GM19395 (cell line): ENCODE results near the gene SF3A2.

Experiments used
- ATAC-seq: cut with Tn5 transposase; IDR thresholded peaks from one replicate; pipeline ENCODE4 v1.9.1; 2021; ENCODE audit warnings: mild to moderate bottlenecking, moderate library complexity; ENCODE audit not compliant: unreplicated experiment

Gene SF3A2

GRCh38 chr19:2226051-2226839 is 10.4 kb upstream of the SF3A2 start:
- ATAC-seq = no peak

- ATAC-seq = no peak
These were observed 9.7 kb upstream of the SF3A2 start for GRCh38 chr19:2226840-2227360.

DNA sequence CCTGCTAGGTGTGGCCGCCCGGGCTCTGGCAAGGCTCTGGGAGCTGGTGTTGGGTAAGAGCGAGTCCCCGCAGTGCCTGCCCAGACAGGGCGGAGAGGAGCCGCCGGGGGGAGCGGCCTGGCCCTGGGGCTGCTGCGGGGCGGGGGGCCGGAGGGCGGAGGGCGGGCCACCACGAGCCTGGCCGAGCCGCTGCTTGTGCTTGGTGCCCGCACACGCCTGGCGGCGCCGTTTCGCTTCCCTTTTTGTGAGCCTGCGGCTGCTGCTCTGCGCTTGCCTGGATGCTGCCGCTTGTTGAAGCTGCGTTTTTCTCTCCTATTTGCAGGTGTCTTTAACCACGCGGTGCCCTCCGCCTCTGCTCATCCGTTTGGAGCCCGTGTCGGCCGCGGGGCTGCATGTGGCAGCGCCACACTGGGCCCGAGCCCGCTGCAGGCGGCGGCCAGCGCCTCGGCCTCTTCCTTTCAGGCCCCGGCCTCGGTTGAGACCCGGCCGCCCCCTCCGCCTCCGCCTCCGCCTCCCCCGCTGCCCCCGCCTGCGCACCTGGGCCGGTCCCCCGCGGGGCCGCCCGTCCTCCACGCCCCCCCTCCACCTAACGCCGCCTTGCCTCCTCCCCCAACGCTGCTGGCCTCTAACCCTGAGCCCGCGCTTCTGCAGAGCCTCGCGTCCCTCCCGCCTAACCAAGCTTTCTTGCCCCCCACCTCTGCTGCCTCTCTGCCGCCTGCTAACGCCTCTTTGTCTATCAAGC is 9.0 kb upstream of the SF3A2 start:
- no peak for ATAC-seq

- no peak for ATAC-seq
These were observed 8.2 kb upstream of the SF3A2 start for GRCh38 chr19:2228157-2229030.

- ATAC-seq = no peak
These were observed 7.3 kb upstream of the SF3A2 start for GRCh38 chr19:2229103-2230032.

GRCh38 chr19:2230033-2230531 is 6.5 kb upstream of the SF3A2 start:
- ATAC-seq = no peak

DNA sequence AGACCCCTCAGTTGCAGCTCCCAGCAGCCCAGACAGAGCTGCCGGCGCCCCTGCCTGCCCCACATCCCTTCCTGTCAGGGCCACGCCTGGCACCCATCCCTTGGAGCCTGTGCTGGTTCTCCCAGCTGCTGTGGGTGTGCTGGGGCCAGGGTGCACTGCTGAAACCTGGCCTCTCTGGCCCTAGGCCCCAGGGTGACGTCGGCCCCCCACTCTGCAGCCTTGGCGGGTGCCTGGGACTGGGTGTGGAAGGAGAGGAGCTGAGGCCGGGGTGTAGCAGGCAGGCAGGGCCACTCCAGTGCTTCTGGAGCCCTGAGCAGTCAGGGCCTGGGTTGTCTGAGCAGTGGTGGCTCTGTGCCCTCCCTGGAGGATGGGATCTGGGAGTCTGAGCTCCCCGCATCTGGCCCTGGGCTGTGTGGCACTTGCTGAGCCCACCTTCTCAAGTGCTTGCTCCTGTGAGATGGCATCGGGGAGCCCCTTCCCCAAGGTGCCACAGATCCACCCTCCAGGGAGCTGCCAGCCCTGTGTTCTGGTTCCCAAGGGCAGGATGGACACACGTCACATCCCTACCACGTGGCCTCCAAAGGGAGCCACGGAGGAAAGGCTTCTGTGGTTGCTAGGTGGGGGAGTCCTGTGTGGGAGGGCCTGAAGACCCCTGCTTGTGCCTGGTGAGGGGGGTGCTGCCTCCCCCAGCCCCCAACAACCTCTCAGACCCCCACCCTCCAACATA is 5.7 kb upstream of the SF3A2 start:
- no peak for ATAC-seq

DNA sequence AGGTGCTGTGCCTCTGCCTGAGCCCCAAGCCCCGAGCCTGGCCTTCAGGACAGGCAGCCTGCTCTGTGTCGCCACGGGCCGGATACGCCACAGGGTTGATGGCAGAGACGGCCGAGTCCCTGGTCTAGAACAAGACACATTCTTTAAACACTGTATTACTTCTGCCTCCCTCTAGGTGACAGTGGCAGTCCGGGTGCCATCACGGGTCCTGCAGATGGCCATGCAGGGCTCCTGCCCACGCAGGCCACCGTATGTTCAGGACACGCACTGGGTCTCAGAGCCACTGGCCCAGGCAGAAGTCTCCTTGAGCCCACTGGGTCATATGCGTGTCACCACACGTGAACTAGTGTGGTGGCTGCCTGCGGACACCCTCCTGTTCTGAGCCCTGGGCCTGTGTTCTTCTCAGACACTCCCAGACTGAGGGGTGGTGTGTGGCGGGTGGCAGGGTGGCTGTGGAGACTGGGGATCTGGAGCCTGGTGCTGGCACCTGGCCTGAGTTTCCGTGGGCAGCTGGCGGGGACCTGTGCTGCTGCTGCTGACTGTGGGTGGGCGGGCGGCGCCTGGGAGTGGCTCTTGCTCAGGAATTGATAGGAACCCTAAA is 4.9 kb upstream of the SF3A2 start:
- no peak for ATAC-seq

- no peak for ATAC-seq
These were observed 4.1 kb upstream of the SF3A2 start for GRCh38 chr19:2232286-2233151.

- no peak for ATAC-seq
These were observed 2.9 kb upstream of the SF3A2 start for GRCh38 chr19:2233601-2234280.

- ATAC-seq = no peak
These were observed 1.6 kb upstream of the SF3A2 start for GRCh38 chr19:2234996-2235380.

GRCh38 chr19:2235381-2236063 is 1.1 kb upstream of the SF3A2 start:
- ATAC-seq = peak; percentile 34

GRCh38 chr19:2236064-2236313 is 635 bp upstream of the SF3A2 start:
- no peak for ATAC-seq

GRCh38 chr19:2237051-2237868 is 636 bp downstream of the SF3A2 start:
- peak; percentile 3 for ATAC-seq

GRCh38 chr19:2237869-2238153 is 1.2 kb downstream of the SF3A2 start:
- ATAC-seq = no peak

DNA sequence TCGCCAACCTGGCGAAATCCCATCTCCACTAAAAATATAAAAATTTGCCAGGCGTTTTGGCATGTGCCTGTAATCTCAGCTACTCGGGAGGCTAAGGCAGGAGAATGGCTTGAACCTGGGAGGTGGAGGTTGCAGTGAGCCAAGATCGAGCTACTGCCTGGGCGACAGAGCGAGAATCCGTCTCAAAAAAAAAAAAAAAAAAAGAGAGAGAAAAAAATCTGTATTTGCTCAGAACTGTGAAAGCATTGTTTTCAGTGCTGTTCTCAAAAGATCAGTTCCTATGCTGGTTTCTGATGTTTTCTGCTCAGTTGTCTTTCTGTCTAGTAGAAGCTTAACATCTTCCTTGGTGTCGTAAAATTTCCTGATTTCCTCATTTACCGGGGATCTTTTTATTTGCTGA is 2.5 kb downstream of the SF3A2 start:
- no peak for ATAC-seq
